A172 (cell line): ENCODE measurements around the gene C2CD4C. TPM values are rescaled to one million over a fixed set of nuclear protein-coding genes. Genes with fewer than 3 reads are reported as not detected.
"Not testable (repeated sequence)": the region's sequence is repeated elsewhere in the genome, so short reads cannot be mapped to it uniquely, and the experiment has no call there.

Source experiments
- DNase-seq: peaks from one replicate; pipeline ENCODE4 v3.0.0-alpha.2; 2015; ENCODE audit warnings: low spot score
- total RNA-seq: library from RNA; depleted of rRNA; stranded (reverse); fragments of >200 nt; shearing (Covaris generic); gene quantifications from 2 replicates; pipeline ENCODE4 v1.2.3, GENCODE V29; 2014; rRNA removed

Gene C2CD4C
- total RNA-seq, 1 experiment from 2014 or later = 8.8 TPM

DNA sequence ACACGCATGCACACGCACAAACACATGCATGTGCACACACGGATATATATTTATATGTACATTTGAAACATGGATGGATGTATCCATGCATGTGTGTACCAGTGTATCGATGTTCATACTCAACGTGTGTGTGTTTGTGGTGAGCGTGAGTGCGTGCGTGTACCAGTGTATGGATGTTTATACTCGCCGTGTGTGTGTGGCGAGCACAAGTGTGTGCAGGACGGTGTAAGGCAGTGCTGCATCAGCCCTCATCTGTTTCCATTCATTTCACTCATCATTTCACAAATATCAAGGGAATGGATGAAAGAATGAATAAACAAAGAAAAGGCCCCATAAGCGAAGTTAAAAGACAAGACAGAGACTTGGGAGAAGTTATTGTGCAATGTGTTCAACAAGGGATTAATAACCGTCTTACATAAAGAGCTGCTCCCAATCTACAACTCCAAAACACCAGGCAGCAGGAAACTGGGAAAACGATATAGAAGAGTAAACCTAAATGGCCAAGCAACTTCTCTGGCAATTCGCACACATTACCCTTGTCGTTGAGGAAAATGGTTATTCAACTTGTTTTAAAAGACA is 42.7 kb downstream of the C2CD4C start:
- no peak for DNase-seq

- DNase-seq = no peak
Measured at GRCh38 chr19:364496-365287, 44.3 kb downstream of the C2CD4C start.

- no peak for DNase-seq
Measured at GRCh38 chr19:362683-363082, 46.3 kb downstream of the C2CD4C start.

GRCh38 chr19:362154-362553 is 46.8 kb downstream of the C2CD4C start:
- no peak for DNase-seq

DNA sequence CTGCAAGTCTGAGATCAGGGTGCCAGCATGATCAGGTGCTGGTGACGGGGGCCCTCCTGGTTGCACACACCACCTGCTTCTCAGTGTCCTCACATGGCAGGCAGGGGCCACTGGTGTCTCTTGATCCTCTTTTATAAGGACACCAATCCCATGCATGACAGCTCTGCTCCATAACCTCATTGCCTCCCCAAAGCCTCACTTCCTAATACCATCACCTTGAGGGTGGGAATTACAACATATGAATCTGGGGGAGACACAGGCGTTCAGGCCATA is 49.4 kb downstream of the C2CD4C start:
- DNase-seq = no peak

- DNase-seq = not testable (repeated sequence)
Measured at GRCh38 chr19:355536-355935, 53.4 kb downstream of the C2CD4C start.

Other genes starting within 250 kb of the C2CD4C start
- 176 and 203 TPM in 2 replicates for gene PLPP2, start 117.7 kb downstream of the C2CD4C start, total RNA-seq
- gene MIER2, start 64.4 kb downstream of the C2CD4C start, total RNA-seq = 11.9 and 23.2 TPM in 2 replicates
- 12.5 and 19.6 TPM in 2 replicates for gene SHC2, start 51.9 kb upstream of the C2CD4C start, total RNA-seq
- gene MADCAM1, start 87.3 kb upstream of the C2CD4C start, total RNA-seq = 0.48 and 0.71 TPM in 2 replicates
- gene TPGS1, start 98.3 kb upstream of the C2CD4C start, total RNA-seq = 44.3 and 104 TPM in 2 replicates
- 96.1 and 105 TPM in 2 replicates for gene CDC34, start 122.6 kb upstream of the C2CD4C start, total RNA-seq
- gene GZMM, start 134.9 kb upstream of the C2CD4C start, total RNA-seq = not detected in 2 replicates
- 700 and 767 TPM in 2 replicates for gene BSG, start 163.4 kb upstream of the C2CD4C start, total RNA-seq
- gene HCN2, start 180.7 kb upstream of the C2CD4C start, total RNA-seq = 9.3 and 12.7 TPM in 2 replicates
- 42.7 and 58.4 TPM in 2 replicates for gene POLRMT, start 224.4 kb upstream of the C2CD4C start, total RNA-seq
- 0.17 TPM in 1 of 2 replicates, not detected in the other for gene FGF22, start 230.7 kb upstream of the C2CD4C start, total RNA-seq